GM12878 (cell line): ENCODE results near the gene CHMP4B. TPM values are rescaled to one million over a fixed set of nuclear protein-coding genes. Genes with fewer than 3 reads are reported as not detected.

Experiments used
- ATAC-seq: fragments of 200-7000 bp; cut with Tn5 transposase; 3 replicates; pipeline ENCODE4 v1.9.1; 2020; ENCODE audit warnings: mild to moderate bottlenecking, moderate library complexity
- BruUV-seq: library from RNA; stranded (reverse); fragments of 400-500 nt; replicated peaks from 2 replicates; lab custom pipeline; 2021; lab: Mats Ljungman, UMichigan
- CTCF ChIA-PET: fragments of 300-600 bp; sonication (Branson Sonifier 250); formaldehyde crosslinking; extraction: SDS; loops from one replicate; lab custom pipeline; 2021; ENCODE audit warnings: inconsistent platforms; lab: Yijun Ruan, JAX
- POLR2A ChIA-PET: fragments of 350-600 bp; formaldehyde crosslinking; extraction: SDS; loops from one replicate; lab custom pipeline; 2021; ENCODE audit warnings: inconsistent platforms; lab: Charles Lee
- RAD21 ChIA-PET: fragments of 300-600 bp; sonication (Branson Sonifier 250); formaldehyde crosslinking; loops from one replicate; lab custom pipeline; 2023; ENCODE audit warnings: antibody characterized with exemption; ENCODE audit not compliant: unreplicated experiment; lab: Charles Lee
- SMC1A ChIA-PET: fragments of 300-600 bp; sonication (Branson Sonifier 250); formaldehyde crosslinking; loops from one replicate; lab custom pipeline; 2023; ENCODE audit not compliant: unreplicated experiment, uncharacterized antibody; lab: Charles Lee
- DNase-seq: peaks from one replicate; pipeline ENCODE4 v3.0.0-alpha.2; 2011; ENCODE audit warnings: low read depth, low spot score
- FAIRE-seq: peaks from 3 replicates; lab custom pipeline; 2011; peaks lifted over from hg19 to GRCh38; lab: Jason Lieb, UNC
- H2AFZ ChIP-seq: 2 replicates; pipeline ENCODE4 v1.6.0; 2011; ENCODE audit warnings: low read depth, low read length, control low read depth; ENCODE audit not compliant: control insufficient read depth
- H3K27ac ChIP-seq: 2 replicates; pipeline ENCODE4 v1.5.1; 2011; ENCODE audit warnings: control low read depth; ENCODE audit not compliant: control insufficient read depth, insufficient read depth
- H3K27me3 ChIP-seq, 2 experiments: replicated peaks in 1 of 2; 2 replicates each; pipeline versions ENCODE4 v1.6.0 to v1.6.1; 2011; ENCODE audit warnings: low read length in 1 of 2; ENCODE audit not compliant: control insufficient read depth in 2 of 2, insufficient read depth in 2 of 2
- H3K36me3 ChIP-seq, 2 experiments: 2 replicates each; pipeline ENCODE4 v1.5.1; 2011; ENCODE audit warnings: low read length in 1 of 2; ENCODE audit not compliant: control insufficient read depth in 2 of 2, insufficient read depth in 2 of 2
- H3K4me1 ChIP-seq: 2 replicates; pipeline ENCODE4 v1.6.1; 2011; ENCODE audit warnings: mild to moderate bottlenecking, low read length, moderate library complexity, mixed read lengths; ENCODE audit not compliant: control insufficient read depth, insufficient read depth
- H3K4me2 ChIP-seq: 2 replicates; pipeline ENCODE4 v1.6.0; 2011; ENCODE audit warnings: control low read depth; ENCODE audit not compliant: control insufficient read depth, insufficient read depth
- H3K4me3 ChIP-seq: fragments of 200-600 bp; sonication (generic); 2 replicates; pipeline ENCODE4 v1.5.1; 2016
- H3K79me2 ChIP-seq: 2 replicates; pipeline ENCODE4 v1.6.0; 2011; ENCODE audit warnings: low read length; ENCODE audit not compliant: control insufficient read depth, insufficient read depth
- H3K9ac ChIP-seq: 2 replicates; pipeline ENCODE4 v1.8.0; 2011; ENCODE audit warnings: low read length, control low read depth, mixed read lengths; ENCODE audit not compliant: control insufficient read depth, insufficient read depth
- H3K9me3 ChIP-seq: replicated peaks from 3 replicates; pipeline ENCODE4 v1.5.1; 2011; ENCODE audit warnings: mild to moderate bottlenecking, low read length; ENCODE audit not compliant: control insufficient read depth, insufficient read depth
- H4K20me1 ChIP-seq: 2 replicates; pipeline ENCODE4 v1.6.0; 2011; ENCODE audit not compliant: control insufficient read depth, insufficient read depth
- BMI1 ChIP-seq: fragments of 450-650 bp; IDR thresholded peaks from 2 replicates; pipeline ENCODE4 v1.6.1; 2016; ENCODE audit warnings: mild to moderate bottlenecking, moderate library complexity, borderline replicate concordance
- EED ChIP-seq: sonication (generic); IDR thresholded peaks from 2 replicates; pipeline ENCODE4 v1.6.1; 2016; ENCODE audit warnings: antibody characterized with exemption, low read depth
- EP300 ChIP-seq, 2 experiments: fragments of 150-350 bp in 1 of 2; IDR thresholded peaks; 2 replicates each; pipeline ENCODE4 v1.6.1; 2011 to 2012; ENCODE audit warnings: low read depth in 2 of 2, low read length in 2 of 2, borderline replicate concordance in 1 of 2, improper control_type of control experiment in 1 of 2, inconsistent platforms in 1 of 2; ENCODE audit not compliant: control insufficient read depth in 1 of 2
- KAT2A ChIP-seq: conservative IDR thresholded peaks from 2 replicates; pipeline ENCODE4 v1.6.1; 2011; ENCODE audit warnings: low read depth, low read length; ENCODE audit not compliant: control insufficient read depth
- MEF2A ChIP-seq: IDR thresholded peaks from 2 replicates; pipeline ENCODE4 v1.6.1; 2011; ENCODE audit warnings: low read depth, mild to moderate bottlenecking, low read length, moderate library complexity; ENCODE audit not compliant: insufficient read depth
- MEF2B ChIP-seq: fragments of 450-650 bp; IDR thresholded peaks from 2 replicates; pipeline ENCODE4 v1.6.1; 2018; ENCODE audit warnings: mild to moderate bottlenecking, moderate library complexity; ENCODE audit not compliant: partially characterized antibody, poor library complexity, severe bottlenecking
- MTA3 ChIP-seq: IDR thresholded peaks from 2 replicates; pipeline ENCODE4 v1.6.1; 2012; ENCODE audit warnings: low read length, inconsistent platforms, borderline replicate concordance
- NBN ChIP-seq: fragments of 450-650 bp; IDR thresholded peaks from 2 replicates; pipeline ENCODE4 v1.6.1; 2016
- RB1 ChIP-seq: fragments of 450-650 bp; formaldehyde crosslinking; IDR thresholded peaks from 2 replicates; pipeline ENCODE4 v1.6.1; 2017; ENCODE audit warnings: mild to moderate bottlenecking, borderline replicate concordance
- SKIL ChIP-seq: fragments of 450-650 bp; IDR thresholded peaks from 2 replicates; pipeline ENCODE4 v1.6.1; 2017; ENCODE audit warnings: mild to moderate bottlenecking, low read depth, inconsistent platforms; ENCODE audit not compliant: poor library complexity, severe bottlenecking
- YBX1 ChIP-seq: fragments of 450-650 bp; IDR thresholded peaks from 2 replicates; pipeline ENCODE4 v1.6.1; 2016; ENCODE audit warnings: antibody characterized with exemption
- WGBS: methylation state at CpG from one replicate; pipeline ENCODE4 v1.1.6; 2016; ENCODE audit warnings: low lambda C conversion rate; ENCODE audit not compliant: insufficient replicate concordance, insufficient coverage; ENCODE audit errors: missing lambda C conversion rate; 5-methylcytosine and 5-hydroxymethylcytosine counted together
- in situ Hi-C: fragments of 300-500 bp; cut with MboI; formaldehyde crosslinking; loops from 9 replicates; pipeline ENCODE4 v1.14.3; 2018; ENCODE audit warnings: mixed read lengths
- intact Hi-C: fragments of 100-400 bp; cut with micrococcal nuclease; formaldehyde crosslinking; loops from one replicate; pipeline ENCODE4 v1.14.2; 2022; ENCODE audit not compliant: unreplicated experiment
- polyA plus RNA-seq, 11 experiments: library from polyadenylated mRNA; depleted of rRNA in 4 of 11; unstranded in 6 of 11; stranded (reverse) in 5 of 11; fragments of >200 nt; fragmentation: Nextera tagmentation in 4 of 11; fragmentation: Illumina TruSeq in 1 of 11; extraction: Ambion mirVana in 4 of 11; extraction: Trizol in 1 of 11; gene quantifications; 1 replicate in 1 of 11; 2 replicates in 10 of 11; pipeline versions ENCODE4 v1.2.1 to v1.2.3, GENCODE V29; 2011 to 2016; ENCODE audit warnings: inconsistent platforms in 2 of 11, missing spikeins in 2 of 11, low read depth in 1 of 11
- total RNA-seq, 4 experiments: library from RNA; depleted of rRNA in 3 of 4; stranded (reverse); fragments of >200 nt in 3 of 4; fragmentation: Illumina TruSeq in 1 of 4; extraction: Trizol in 1 of 4; gene quantifications; 2 replicates each; pipeline versions ENCODE4 v1.2.1 to v1.2.3, GENCODE V29; 2013 to 2021

CHMP4B gene
- total and polyA plus RNA-seq, 10 of the 15 experiments (the other 5 are each of a cell fraction or from before 2014, with no cell fraction given) = 4.2 to 118 (median 49.6) TPM

- Histone ChIP-seq H2AFZ (no peak overlapping the region), H3K4me2 (no peak overlapping the region), H3K4me3 (no peak overlapping the region), H3K4me1 (peaks cover 9% of the 10 kb centered on the region), H3K36me3 (peaks cover 6 to 8% of the 10 kb centered on the region in 2 experiments), H4K20me1 (peaks cover 8% of the 10 kb centered on the region), H3K27me3 (no peaks in the 10 kb centered on the region), H3K9ac (no peak overlapping the region), H3K27ac (no peak overlapping the region), H3K79me2 (peaks cover 73% of the 10 kb centered on the region), H3K9me3 (no peaks in the 10 kb centered on the region)
- no TSS peak for BruUV-seq
- DNase-seq = no peak
- no peak for TF ChIP-seq SKIL
- TF ChIP-seq EP300 (IDR thresholded peaks at IDR 0.05; ENCODE audit: borderline replicate concordance in 1 of 2, control insufficient read depth in 1 of 2, low read depth in 2 of 2, low read length in 2 of 2) = no peak
- no peak for TF ChIP-seq MTA3
- TF ChIP-seq MEF2B = no peak
- no peak for TF ChIP-seq YBX1
- no peak for TF ChIP-seq NBN
- no peak for TF ChIP-seq MEF2A
- no peak for TF ChIP-seq BMI1
- TF ChIP-seq EED = no peak
- no peak for TF ChIP-seq KAT2A
- no peak for TF ChIP-seq RB1
- in situ Hi-C loops (no loop called here), intact Hi-C loops (no loop called here)
- ChIA-PET SMC1A (interaction anchor here (1.3 to 1.7 kb wide), 2 partner anchors 11 to 12 kb away, joined by 4 to 6 read pairs; no protein-coding TSS in a partner anchor), RAD21 (no interaction called here), CTCF (no interaction called here), POLR2A (interaction anchor here (1.9 kb wide), 1 partner anchor 16 kb away, joined by 5 read pairs; no protein-coding TSS in a partner anchor)
- WGBS = 97% methylated on average over 3 of the region's 3 CpGs
- FAIRE-seq = no peak
- no peak for ATAC-seq
Observed at GRCh38 chr20:33829636-33830035, 18.5 kb downstream of the CHMP4B start.
